ENCODE data around the gene SLC12A8. TPM values are rescaled to one million over a fixed set of nuclear protein-coding genes. Genes with fewer than 3 reads are reported as not detected.

Gene SLC12A8
- total RNA-seq, 2 experiments from 2014 or later, result 0.47 to 0.79 TPM

DNA sequence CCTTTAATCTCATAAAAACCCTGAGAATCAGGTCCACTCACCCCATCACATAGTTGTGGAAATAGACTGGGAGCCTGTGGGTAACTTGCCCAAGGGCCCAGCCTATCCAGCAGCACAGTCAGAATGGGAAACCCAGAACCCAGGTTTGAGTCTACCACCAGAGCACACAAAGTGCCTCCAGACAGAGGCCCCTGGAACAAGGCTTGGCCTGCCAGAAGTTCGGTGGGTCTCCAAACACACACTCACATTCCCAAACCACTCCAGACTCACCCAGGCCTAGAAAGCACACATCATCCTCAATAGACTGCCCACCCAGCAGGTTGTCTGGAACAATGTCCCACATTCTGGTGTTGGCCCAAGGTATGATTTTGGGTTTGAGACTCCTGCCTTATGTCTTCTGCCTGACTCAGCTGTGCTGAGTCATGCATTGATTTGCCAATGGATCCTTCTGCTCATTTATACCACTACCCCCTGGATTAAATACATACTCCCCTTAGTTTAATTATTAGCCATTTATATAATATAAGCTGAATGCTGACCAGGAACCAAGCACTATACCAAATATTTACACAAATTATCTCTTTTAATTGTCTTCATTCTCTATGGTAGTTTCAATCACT is 4.5 kb downstream of the SLC12A8 start:
- ATAC-seq (ENCODE audit: low read depth), result no peak
- H3K36me3 Mint-ChIP-seq, result no peaks in the 10 kb centered on the region
- H3K4me1 Mint-ChIP-seq, result peaks cover 2% of the 10 kb centered on the region
- H3K4me3 Mint-ChIP-seq, result no peak overlapping the region
- no peaks in the 10 kb centered on the region for H3K9me3 Mint-ChIP-seq
- no peak overlapping the region for H3K27ac Mint-ChIP-seq
- DNase-seq, result no peak
- POLR2A ChIA-PET, result no interaction called here
- peaks cover 58% of the 10 kb centered on the region for H3K27me3 Mint-ChIP-seq

- peaks cover 55% of the 10 kb centered on the region for H3K27me3 Mint-ChIP-seq
- no peaks in the 10 kb centered on the region for H3K36me3 Mint-ChIP-seq
- H3K4me3 Mint-ChIP-seq, result no peak overlapping the region
- ATAC-seq (ENCODE audit: low read depth) (no peak), DNase-seq (no peak)
- no peak overlapping the region for H3K27ac Mint-ChIP-seq
- H3K9me3 Mint-ChIP-seq, result no peaks in the 10 kb centered on the region
- H3K4me1 Mint-ChIP-seq, result peaks cover 2% of the 10 kb centered on the region
- POLR2A ChIA-PET, result no interaction called here
Observed at GRCh38 chr3:125207507-125207906, 5.0 kb downstream of the SLC12A8 start.

DNA sequence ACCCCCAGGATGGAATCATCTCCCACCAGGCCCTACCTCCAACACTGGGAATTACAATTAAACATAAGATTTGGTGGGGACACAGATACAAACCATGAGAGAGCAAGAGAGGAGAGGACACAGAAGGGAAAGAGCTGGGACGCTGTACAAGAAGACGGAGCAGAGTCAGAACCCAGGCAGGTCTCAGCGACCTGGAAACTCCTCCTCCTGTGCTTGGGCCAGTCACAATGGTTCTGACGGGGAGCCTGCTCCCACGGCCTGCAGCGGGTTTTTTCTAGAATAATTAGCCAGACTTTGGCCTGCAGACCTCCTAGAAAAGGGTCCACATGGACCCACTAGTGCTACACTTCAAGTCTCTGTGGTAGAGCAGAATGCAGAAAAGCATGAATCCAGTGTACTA is 5.6 kb downstream of the SLC12A8 start:
- H3K27me3 Mint-ChIP-seq, result peaks cover 53% of the 10 kb centered on the region
- no peak for ATAC-seq (ENCODE audit: low read depth)
- H3K9me3 Mint-ChIP-seq, result no peaks in the 10 kb centered on the region

GRCh38 chr3:125203731-125204130 is 8.8 kb downstream of the SLC12A8 start:
- POLR2A ChIA-PET, result no interaction called here

More for the DNA sequence above, 5.6 kb downstream of the SLC12A8 start:
- peaks cover 1% of the 10 kb centered on the region for H3K4me1 Mint-ChIP-seq
- H3K4me3 Mint-ChIP-seq, result no peak overlapping the region
- H3K36me3 Mint-ChIP-seq, result no peaks in the 10 kb centered on the region
- DNase-seq, result no peak
- POLR2A ChIA-PET, result no interaction called here
- no peak overlapping the region for H3K27ac Mint-ChIP-seq

DNA sequence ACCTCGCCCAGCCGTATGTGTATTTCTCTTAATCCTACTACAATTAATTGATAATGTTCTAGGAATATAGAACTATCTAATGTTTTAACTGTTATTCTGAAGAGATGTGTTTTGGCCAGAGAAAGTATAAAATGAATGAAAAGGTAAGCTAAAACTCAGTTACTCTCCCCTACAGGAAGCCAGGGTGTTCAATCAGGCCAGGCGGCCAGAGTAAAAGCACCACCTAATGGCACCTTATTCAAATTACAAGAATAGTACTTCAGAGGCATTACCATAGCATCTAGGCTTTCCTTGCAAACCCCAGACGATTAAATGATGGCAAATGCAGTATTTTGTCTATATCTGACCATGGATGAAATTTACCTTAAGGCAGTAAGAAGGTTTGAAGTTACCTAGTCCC is 10.4 kb downstream of the SLC12A8 start:
- Mint-ChIP-seq H3K9me3 (no peaks in the 10 kb centered on the region), H3K4me1 (no peaks in the 10 kb centered on the region), H3K27me3 (peaks cover 17% of the 10 kb centered on the region), H3K4me3 (no peak overlapping the region), H3K27ac (no peak overlapping the region), H3K36me3 (no peaks in the 10 kb centered on the region)
- POLR2A ChIA-PET, result interaction anchor here (1.0 kb wide), 1 partner anchor 275 kb away, joined by 4 read pairs; no protein-coding TSS in a partner anchor
- ATAC-seq (ENCODE audit: low read depth), result peak; percentile 74
- no peak for DNase-seq

More at GRCh38 chr3:125203731-125204130, 8.8 kb downstream of the SLC12A8 start:
- DNase-seq, result no peak
- Mint-ChIP-seq H3K4me1 (no peaks in the 10 kb centered on the region), H3K4me3 (no peak overlapping the region), H3K27ac (no peak overlapping the region), H3K9me3 (no peaks in the 10 kb centered on the region), H3K36me3 (no peaks in the 10 kb centered on the region), H3K27me3 (peaks cover 26% of the 10 kb centered on the region)
- no peak for ATAC-seq (ENCODE audit: low read depth)

- H3K4me1 Mint-ChIP-seq, result no peaks in the 10 kb centered on the region
- peaks cover 17% of the 10 kb centered on the region for H3K27me3 Mint-ChIP-seq
- ATAC-seq (ENCODE audit: low read depth), result no peak
- DNase-seq, result no peak
- no peaks in the 10 kb centered on the region for H3K9me3 Mint-ChIP-seq
- POLR2A ChIA-PET, result no interaction called here
- no peak overlapping the region for H3K27ac Mint-ChIP-seq
- H3K36me3 Mint-ChIP-seq, result no peaks in the 10 kb centered on the region
- no peak overlapping the region for H3K4me3 Mint-ChIP-seq
Observed at GRCh38 chr3:125200731-125201139, 11.8 kb downstream of the SLC12A8 start.

GRCh38 chr3:125194849-125195601 is 17.5 kb downstream of the SLC12A8 start:
- POLR2A ChIA-PET, result no interaction called here
- H3K27ac Mint-ChIP-seq, result no peak overlapping the region
- ATAC-seq (ENCODE audit: low read depth) (no peak), DNase-seq (no peak)
- H3K4me3 Mint-ChIP-seq, result no peak overlapping the region
- no peaks in the 10 kb centered on the region for H3K9me3 Mint-ChIP-seq
- H3K36me3 Mint-ChIP-seq, result no peaks in the 10 kb centered on the region
- H3K27me3 Mint-ChIP-seq, result peaks cover 9% of the 10 kb centered on the region
- H3K4me1 Mint-ChIP-seq, result peaks cover 7% of the 10 kb centered on the region

- H3K27me3 Mint-ChIP-seq, result peaks cover 9% of the 10 kb centered on the region
- no peak for ATAC-seq (ENCODE audit: low read depth)
- H3K9me3 Mint-ChIP-seq, result no peaks in the 10 kb centered on the region
- H3K4me1 Mint-ChIP-seq, result peaks cover 7% of the 10 kb centered on the region
- H3K27ac Mint-ChIP-seq, result no peak overlapping the region
- POLR2A ChIA-PET, result no interaction called here
- DNase-seq, result no peak
- no peak overlapping the region for H3K4me3 Mint-ChIP-seq
- no peaks in the 10 kb centered on the region for H3K36me3 Mint-ChIP-seq
Observed at GRCh38 chr3:125194061-125194848, 18.3 kb downstream of the SLC12A8 start.

DNA sequence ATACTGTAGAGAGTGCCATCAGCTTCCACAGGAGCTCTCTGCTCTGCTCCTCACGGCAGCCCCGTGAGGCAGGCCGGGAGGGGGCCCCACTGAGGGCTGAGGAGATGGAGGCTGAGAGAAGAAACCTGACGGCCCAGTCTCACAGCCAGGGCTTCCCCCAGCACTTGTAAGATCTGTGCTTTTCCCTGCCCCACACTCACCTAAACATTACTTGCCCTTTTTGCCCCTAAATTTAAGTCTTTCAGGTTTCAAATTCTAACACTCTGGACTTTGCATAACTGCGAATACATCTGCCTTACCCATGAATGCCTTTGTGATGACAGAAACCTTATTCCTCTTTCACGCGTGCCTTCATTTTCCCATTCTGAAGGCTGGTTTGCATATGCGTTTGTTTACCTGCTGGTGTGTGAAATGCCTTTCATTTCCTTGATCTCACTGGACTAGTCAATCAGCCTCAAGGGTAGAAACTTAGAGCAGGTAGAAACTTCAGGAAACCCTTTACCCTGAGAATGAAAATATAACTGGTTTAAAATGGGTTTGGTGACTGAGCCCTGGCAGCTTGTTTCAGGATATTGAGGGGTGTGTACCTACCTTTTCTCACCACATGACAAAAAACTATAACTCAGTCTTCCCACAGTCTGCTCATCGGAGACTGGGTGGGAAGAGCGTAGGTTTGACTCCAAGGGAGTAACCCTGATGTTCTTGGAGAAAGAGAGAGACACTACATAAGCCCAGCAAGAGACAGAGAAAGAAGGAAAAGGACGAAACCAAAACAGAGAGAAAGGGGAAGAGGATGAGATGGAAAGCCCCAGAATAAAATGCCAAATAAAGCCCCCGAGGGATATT is 20.1 kb downstream of the SLC12A8 start:
- ATAC-seq (ENCODE audit: low read depth) (no peak), DNase-seq (no peak)
- H3K36me3 Mint-ChIP-seq, result no peaks in the 10 kb centered on the region
- H3K4me1 Mint-ChIP-seq, result peaks cover 7% of the 10 kb centered on the region
- no peak overlapping the region for H3K27ac Mint-ChIP-seq
- no peaks in the 10 kb centered on the region for H3K9me3 Mint-ChIP-seq
- POLR2A ChIA-PET, result interaction anchor here (0.6 kb wide), 1 partner anchor 170 kb away, joined by 3 read pairs; no protein-coding TSS in a partner anchor
- no peak overlapping the region for H3K4me3 Mint-ChIP-seq
- peaks cover 6% of the 10 kb centered on the region for H3K27me3 Mint-ChIP-seq

GRCh38 chr3:125191730-125192129 is 20.8 kb downstream of the SLC12A8 start:
- Mint-ChIP-seq H3K36me3 (no peaks in the 10 kb centered on the region), H3K4me1 (peaks cover 7% of the 10 kb centered on the region), H3K27me3 (peaks cover 6% of the 10 kb centered on the region), H3K9me3 (no peaks in the 10 kb centered on the region), H3K4me3 (no peak overlapping the region), H3K27ac (no peak overlapping the region)
- DNase-seq (no peak), ATAC-seq (ENCODE audit: low read depth) (no peak)
- POLR2A ChIA-PET, result interaction anchor here (0.6 kb wide), 1 partner anchor 596 kb away, joined by 5 read pairs; no protein-coding TSS in a partner anchor

DNA sequence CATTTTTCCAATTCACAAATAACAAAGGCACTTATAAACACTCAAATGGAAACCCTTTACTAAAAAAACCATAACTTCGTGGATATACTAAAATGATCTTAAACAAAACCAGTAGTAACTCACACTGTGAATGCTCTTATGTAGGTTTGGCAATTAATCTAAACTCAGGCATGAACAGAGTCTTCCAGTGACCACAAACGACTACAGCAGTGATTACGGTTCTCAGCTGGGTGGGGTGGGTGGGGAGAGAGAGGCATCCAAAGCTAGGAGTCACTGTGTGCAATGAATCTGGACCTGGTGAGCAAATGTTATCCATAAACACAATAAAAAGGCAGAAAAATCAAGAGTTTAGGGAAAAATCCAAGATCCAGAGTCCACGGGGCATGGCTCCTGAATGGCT is 21.3 kb downstream of the SLC12A8 start:
- DNase-seq (no peak), ATAC-seq (ENCODE audit: low read depth) (no peak)
- no peak overlapping the region for H3K27ac Mint-ChIP-seq
- no peaks in the 10 kb centered on the region for H3K9me3 Mint-ChIP-seq
- no peaks in the 10 kb centered on the region for H3K36me3 Mint-ChIP-seq
- H3K27me3 Mint-ChIP-seq, result peaks cover 5% of the 10 kb centered on the region
- peaks cover 7% of the 10 kb centered on the region for H3K4me1 Mint-ChIP-seq
- no peak overlapping the region for H3K4me3 Mint-ChIP-seq
- POLR2A ChIA-PET, result interaction anchor here (0.6 kb wide), 1 partner anchor 596 kb away, joined by 5 read pairs; no protein-coding TSS in a partner anchor

DNA sequence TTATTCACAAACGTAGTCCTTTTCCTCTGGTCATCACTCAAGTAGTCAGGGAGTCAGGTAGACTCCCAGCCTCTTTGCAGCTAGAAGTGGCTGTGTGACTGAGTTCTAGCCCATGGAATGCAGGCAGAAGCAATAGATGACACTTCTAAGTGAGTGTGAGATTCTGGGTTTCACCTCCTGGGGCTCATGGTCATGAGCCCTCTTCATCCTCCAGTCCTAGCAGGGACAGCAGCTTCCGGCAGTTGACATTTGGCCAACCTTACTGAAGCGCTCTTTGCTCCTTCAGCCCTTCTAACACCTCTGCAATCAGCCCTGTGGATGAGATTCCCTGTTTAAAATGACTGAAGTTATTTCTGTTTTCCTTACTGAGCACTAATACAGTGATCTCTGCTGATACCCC is 21.8 kb downstream of the SLC12A8 start:
- DNase-seq (no peak), ATAC-seq (ENCODE audit: low read depth) (no peak)
- Mint-ChIP-seq H3K36me3 (no peaks in the 10 kb centered on the region), H3K9me3 (no peaks in the 10 kb centered on the region), H3K4me1 (peaks cover 7% of the 10 kb centered on the region), H3K27me3 (peaks cover 3% of the 10 kb centered on the region), H3K4me3 (no peak overlapping the region), H3K27ac (no peak overlapping the region)
- POLR2A ChIA-PET, result no interaction called here

Data from activated naive CD8-positive, alpha-beta T cell treated with anti-CD3 and anti-CD28 coated beads, Interleukin-2, amount 10 ng/mL, durations not matched to agents 7 days and 5 days (primary cell).